Parathyroid adenoma (tissue), 2 donors: ENCODE data around the gene ESRRG.

Experiments used
- H2AFZ ChIP-seq: fragments of 300-600 bp; sonication (generic); one replicate; pipeline ENCODE4 v1.7.0; 2017; ENCODE audit warnings: antibody characterized with exemption, mild to moderate bottlenecking
- H3K27ac ChIP-seq: fragments of 300-600 bp; sonication (generic); one replicate; pipeline ENCODE4 v1.7.0; 2017
- H3K27me3 ChIP-seq: fragments of 300-600 bp; sonication (generic); one replicate; pipeline ENCODE4 v1.7.0; 2017; ENCODE audit warnings: low read length; ENCODE audit not compliant: control insufficient read depth, insufficient read depth
- H3K36me3 ChIP-seq: fragments of 300-600 bp; sonication (generic); one replicate; pipeline ENCODE4 v1.7.0; 2017; ENCODE audit warnings: low read length; ENCODE audit not compliant: control insufficient read depth, insufficient read depth
- H3K4me1 ChIP-seq: fragments of 300-600 bp; sonication (generic); one replicate; pipeline ENCODE4 v1.7.0; 2017; ENCODE audit warnings: control low read depth
- H3K4me2 ChIP-seq: fragments of 300-600 bp; sonication (generic); one replicate; pipeline ENCODE4 v1.7.0; 2017; ENCODE audit warnings: low read length
- H3K4me3 ChIP-seq: fragments of 300-600 bp; sonication (generic); one replicate; pipeline ENCODE4 v1.7.0; 2017; ENCODE audit warnings: low read depth, low read length
- H3K79me2 ChIP-seq: fragments of 300-600 bp; sonication (generic); one replicate; pipeline ENCODE4 v1.7.0; 2017; ENCODE audit warnings: control low read depth
- H3K9ac ChIP-seq: fragments of 300-600 bp; sonication (generic); one replicate; pipeline ENCODE4 v1.7.0; 2017; ENCODE audit warnings: mild to moderate bottlenecking
- H3K9me3 ChIP-seq: fragments of 300-600 bp; sonication (generic); one replicate; pipeline ENCODE4 v1.7.0; 2017; ENCODE audit warnings: low read length; ENCODE audit not compliant: control insufficient read depth
- TF ChIP-seq, protein P1 (sequence below): fragments of 300-600 bp; sonication (generic); IDR thresholded peaks from one replicate; pipeline ENCODE4 v1.7.0; 2017; ENCODE audit warnings: antibody characterized with exemption, mild to moderate bottlenecking
- donor health status: primary hyperparathyroidism.

ESRRG gene

DNA sequence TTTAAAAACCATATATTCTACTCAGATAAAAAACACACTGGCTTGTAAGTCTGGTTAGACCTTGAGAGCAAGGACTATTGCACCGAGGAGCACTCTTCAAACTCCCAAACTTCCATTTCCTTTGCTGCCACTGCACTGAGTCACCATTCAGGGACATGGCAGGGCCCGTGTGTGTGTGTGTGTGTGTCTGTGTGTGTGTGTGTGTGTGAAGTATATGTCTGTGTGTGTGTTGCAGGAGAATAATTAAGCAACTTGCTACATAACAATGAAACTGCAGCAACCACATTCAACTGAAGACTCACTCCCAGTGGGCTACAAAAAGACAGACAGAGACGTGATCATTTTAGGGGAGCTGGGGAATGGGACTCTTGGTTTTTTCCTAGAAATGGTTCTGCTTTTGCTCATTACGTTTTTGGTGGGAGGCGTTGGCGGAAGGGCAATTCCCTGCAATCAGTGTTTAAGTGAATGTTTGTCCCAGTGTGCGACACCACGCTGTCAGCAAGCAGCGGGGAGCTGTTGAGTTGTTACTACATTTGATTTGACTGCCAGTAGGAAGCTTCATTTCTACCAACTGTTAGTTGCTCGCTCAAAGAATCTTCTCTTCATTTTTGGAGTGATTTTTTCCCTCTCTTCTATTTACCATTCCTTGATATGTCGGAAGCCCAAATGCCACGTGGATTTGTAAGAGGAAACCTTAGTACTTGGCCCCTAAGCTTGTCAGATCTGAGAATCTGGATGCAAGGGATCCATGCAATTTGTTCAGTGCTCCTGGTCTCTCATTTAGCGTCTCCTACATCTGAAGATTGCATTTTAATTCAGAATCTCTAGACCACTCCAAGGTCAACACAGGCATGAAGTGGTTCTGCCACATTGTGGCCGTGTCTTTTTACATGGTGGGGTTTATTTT lies 36.1 kb downstream of the ESRRG start:
- Histone ChIP-seq H3K9ac (no peak overlapping the region), H3K79me2 (no peaks in the 10 kb centered on the region), H3K36me3 (no peaks in the 10 kb centered on the region), H3K4me1 (no peaks in the 10 kb centered on the region), H3K27me3 (no peaks in the 10 kb centered on the region), H2AFZ (no peak overlapping the region), H3K27ac (no peak overlapping the region), H3K9me3 (no peaks in the 10 kb centered on the region), H3K4me2 (no peak overlapping the region), H3K4me3 (no peak overlapping the region)
- TF ChIP-seq, protein P1, sequence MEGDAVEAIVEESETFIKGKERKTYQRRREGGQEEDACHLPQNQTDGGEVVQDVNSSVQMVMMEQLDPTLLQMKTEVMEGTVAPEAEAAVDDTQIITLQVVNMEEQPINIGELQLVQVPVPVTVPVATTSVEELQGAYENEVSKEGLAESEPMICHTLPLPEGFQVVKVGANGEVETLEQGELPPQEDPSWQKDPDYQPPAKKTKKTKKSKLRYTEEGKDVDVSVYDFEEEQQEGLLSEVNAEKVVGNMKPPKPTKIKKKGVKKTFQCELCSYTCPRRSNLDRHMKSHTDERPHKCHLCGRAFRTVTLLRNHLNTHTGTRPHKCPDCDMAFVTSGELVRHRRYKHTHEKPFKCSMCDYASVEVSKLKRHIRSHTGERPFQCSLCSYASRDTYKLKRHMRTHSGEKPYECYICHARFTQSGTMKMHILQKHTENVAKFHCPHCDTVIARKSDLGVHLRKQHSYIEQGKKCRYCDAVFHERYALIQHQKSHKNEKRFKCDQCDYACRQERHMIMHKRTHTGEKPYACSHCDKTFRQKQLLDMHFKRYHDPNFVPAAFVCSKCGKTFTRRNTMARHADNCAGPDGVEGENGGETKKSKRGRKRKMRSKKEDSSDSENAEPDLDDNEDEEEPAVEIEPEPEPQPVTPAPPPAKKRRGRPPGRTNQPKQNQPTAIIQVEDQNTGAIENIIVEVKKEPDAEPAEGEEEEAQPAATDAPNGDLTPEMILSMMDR = no peak

DNA sequence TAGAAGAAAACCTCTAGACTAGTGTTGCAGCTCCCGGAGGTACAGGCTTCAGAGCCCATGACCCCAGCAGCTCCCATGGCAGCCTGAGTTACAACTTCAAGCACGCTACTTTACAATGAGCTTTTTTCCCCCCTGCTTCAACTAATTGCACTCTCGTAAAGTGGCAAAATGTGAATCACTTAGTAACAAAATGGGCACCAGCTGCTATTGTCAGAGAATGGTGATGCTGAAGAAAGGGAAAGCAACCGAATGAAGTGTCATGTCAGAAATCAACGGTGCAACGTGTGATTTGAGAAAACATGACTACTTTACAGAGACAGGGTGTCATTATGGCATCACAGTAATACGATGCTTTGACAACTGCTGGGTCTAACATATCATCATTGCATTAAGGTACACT lies 40.5 kb downstream of the ESRRG start:
- H3K4me2 ChIP-seq = no peak overlapping the region
- H3K36me3 ChIP-seq = no peaks in the 10 kb centered on the region
- TF ChIP-seq, protein P1 = no peak
- no peak overlapping the region for H3K27ac ChIP-seq
- H3K4me3 ChIP-seq = no peak overlapping the region
- H3K9ac ChIP-seq = no peak overlapping the region
- no peaks in the 10 kb centered on the region for H3K4me1 ChIP-seq
- H3K27me3 ChIP-seq = no peaks in the 10 kb centered on the region
- no peaks in the 10 kb centered on the region for H3K79me2 ChIP-seq
- no peaks in the 10 kb centered on the region for H3K9me3 ChIP-seq
- no peak overlapping the region for H2AFZ ChIP-seq

DNA sequence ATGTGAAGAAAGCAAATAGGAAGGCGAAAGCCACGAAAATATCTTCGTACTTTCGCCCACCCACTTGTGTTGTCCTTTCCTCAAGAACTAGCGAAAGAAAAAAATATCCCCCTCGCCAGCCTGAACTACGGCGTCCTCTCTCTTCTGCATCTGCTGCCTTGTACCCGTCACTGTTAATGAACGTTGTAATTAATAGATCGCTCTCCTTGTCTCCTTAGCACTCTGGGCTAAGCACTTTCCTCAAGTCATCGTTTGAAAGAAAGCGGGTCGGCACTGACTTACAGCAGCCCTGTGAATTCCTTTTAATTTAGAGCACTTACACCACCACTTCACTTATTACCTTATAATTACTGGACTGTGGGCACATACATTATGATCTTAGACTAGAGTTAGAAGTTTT lies 44.1 kb downstream of the ESRRG start:
- Histone ChIP-seq H3K79me2 (no peaks in the 10 kb centered on the region), H3K36me3 (no peaks in the 10 kb centered on the region), H3K4me3 (no peak overlapping the region), H3K9me3 (no peaks in the 10 kb centered on the region), H3K27me3 (no peaks in the 10 kb centered on the region), H3K4me2 (no peak overlapping the region), H3K9ac (no peak overlapping the region), H3K4me1 (no peaks in the 10 kb centered on the region), H3K27ac (no peak overlapping the region), H2AFZ (no peak overlapping the region)
- TF ChIP-seq, protein P1 = no peak

DNA sequence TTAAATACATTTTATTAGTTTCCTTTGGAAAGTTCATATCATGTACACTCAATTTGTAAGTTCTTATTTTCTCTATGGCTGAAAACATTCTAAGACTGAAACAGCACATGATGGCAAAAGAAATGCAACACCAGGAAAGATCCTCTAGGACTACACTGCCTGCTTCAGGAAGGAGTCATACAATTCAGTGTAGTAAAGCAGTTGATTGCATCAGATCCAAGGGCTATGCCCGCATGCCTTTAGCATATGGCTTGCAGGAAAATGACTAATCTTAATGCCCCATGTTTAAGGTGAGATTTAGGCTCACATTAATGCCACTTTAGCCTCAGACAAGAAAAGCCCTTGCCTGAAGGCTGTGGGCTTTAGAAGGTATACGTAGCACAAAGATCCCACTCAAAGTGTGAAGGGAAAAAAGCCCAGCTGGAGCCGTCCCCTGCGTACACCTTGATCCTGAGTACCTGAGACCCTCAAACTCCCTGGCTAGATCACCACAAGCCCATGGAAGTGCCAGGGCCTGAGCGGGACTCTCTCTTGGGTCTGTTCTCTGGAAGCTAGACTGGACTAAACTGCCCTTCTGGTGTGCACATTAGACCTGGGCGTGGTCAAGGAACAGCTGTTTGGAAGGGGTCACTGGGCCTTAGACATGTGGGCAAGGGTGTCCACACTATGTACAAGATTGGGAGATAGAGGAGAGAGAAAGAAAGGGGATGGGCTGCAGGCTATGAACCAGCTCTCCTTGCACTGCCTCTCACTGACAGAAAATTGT lies 52.9 kb downstream of the ESRRG start:
- Histone ChIP-seq H3K9me3 (no peaks in the 10 kb centered on the region), H3K4me2 (no peak overlapping the region), H2AFZ (no peak overlapping the region), H3K9ac (no peak overlapping the region), H3K27ac (no peak overlapping the region), H3K4me3 (no peak overlapping the region), H3K4me1 (peaks cover 6% of the 10 kb centered on the region), H3K79me2 (no peaks in the 10 kb centered on the region), H3K27me3 (no peaks in the 10 kb centered on the region), H3K36me3 (no peaks in the 10 kb centered on the region)
- TF ChIP-seq, protein P1 = no peak
